Psoas muscle (tissue), 8 donors: ENCODE results near the gene NOVA2. TPM values are rescaled to one million over a fixed set of nuclear protein-coding genes. Genes with fewer than 3 reads are reported as not detected.

Experiments
- ATAC-seq, 4 donors: fragments of 200-7000 bp; cut with Tn5 transposase; one replicate each; pipeline ENCODE4 v1.9.1; 2020; ENCODE audit warnings: moderate library complexity in 3 of 4, mild to moderate bottlenecking in 2 of 4
- DNase-seq, 2 donors: peaks; one replicate each; pipeline ENCODE4 v3.0.0-alpha.2; 2020
- H3K27ac ChIP-seq: fragments of 200-600 bp; one replicate; pipeline ENCODE4 v1.8.0; 2022
- H3K27me3 ChIP-seq, 3 donors: fragments of 200-600 bp in 1 of 3; one replicate each; pipeline versions ENCODE4 v1.6.1 to v1.8.0; 2013 to 2022; ENCODE audit warnings: low read length in 2 of 3, mild to moderate bottlenecking in 2 of 3, moderate library complexity in 1 of 3; ENCODE audit not compliant: insufficient read depth in 3 of 3
- H3K36me3 ChIP-seq, 2 donors: fragments of 200-600 bp in 1 of 2; one replicate each; pipeline versions ENCODE4 v1.6.1 to v1.8.0; 2013 to 2022; ENCODE audit warnings: low read depth in 1 of 2, mild to moderate bottlenecking in 1 of 2, moderate library complexity in 1 of 2; ENCODE audit not compliant: insufficient read depth in 1 of 2
- H3K4me1 ChIP-seq: fragments of 200-600 bp; one replicate; pipeline ENCODE4 v1.8.0; 2022
- H3K4me3 ChIP-seq: fragments of 200-600 bp; one replicate; pipeline ENCODE4 v1.8.0; 2022; ENCODE audit warnings: mild to moderate bottlenecking
- H3K9me3 ChIP-seq: fragments of 200-600 bp; one replicate; pipeline ENCODE4 v1.8.0; 2022
- CTCF ChIP-seq: fragments of 200-600 bp; IDR thresholded peaks from one replicate; pipeline ENCODE4 v1.8.0; 2022; ENCODE audit warnings: antibody characterized with exemption
- WGBS, 3 donors: extraction: QIAGEN DNeasy Blood & Tissue Kit; methylation state at CpG; one replicate each; pipeline versions ENCODE4 v1.1.6 to v1.1.7; 2013; 5-methylcytosine and 5-hydroxymethylcytosine counted together
- intact Hi-C, 2 donors: fragments of 100-400 bp; cut with DNase I; formaldehyde crosslinking; loops; one replicate each; pipeline versions ENCODE4 v1.11.0 to v1.14.2; 2022
- polyA plus RNA-seq, 3 donors: library from polyadenylated mRNA; stranded (reverse); fragments of 200-250 nt; gene quantifications; one replicate each; pipeline ENCODE4 v1.2.3, GENCODE V29; 2013
- total RNA-seq, 4 donors: library from RNA; stranded (reverse); fragmentation: NEBNext Ultra II Directional in 2 of 4; extraction: Animal tissue kit (Norgen Biotek cat#: 25700) in 2 of 4; gene quantifications; one replicate each; pipeline versions ENCODE4 v1.2.1 to v1.2.4, GENCODE V29; 2021 to 2023
- donor health status: healthy with polysubstance abuse.
- donor health status: DM: no; HTN: no; CAD: no; lungs with moderate emphysema.
- donor health status: Bipolar disorder and iron deficiency.
- donor health status: healthy.
- donor health status: DM: yes; HTN: yes; CAD: no.
- donor health status: DM: no; HTN: no; CAD: no.
- donor health status: DM: no; HTN: no; CAD: no.
- donor health status: DM: yes; HTN: yes; CAD: no.

The NOVA2 gene
- total and polyA plus RNA-seq, 7 donors, result 0.27 to 4.3 (median 1.6) TPM

- intact Hi-C loops, result no loop called here
- Histone ChIP-seq H3K9me3 (no peaks in the 10 kb centered on the region), H3K27me3 (peaks cover 0 to 10% (median 9%) of the 10 kb centered on the region in 3 donors), H3K4me1 (no peaks in the 10 kb centered on the region), H3K4me3 (no peak overlapping the region), H3K27ac (no peak overlapping the region), H3K36me3 (peaks cover 0 to 10% of the 10 kb centered on the region in 2 donors)
- WGBS, 3 donors, result 94 to 96% (median 94%) methylated on average over 14 to 15 of the region's 15 CpGs
- ATAC-seq (no peak), DNase-seq (no peak)
- no peak for TF ChIP-seq CTCF
Measured at GRCh38 chr19:46002678-46003275, 29.1 kb upstream of the NOVA2 start.

GRCh38 chr19:46000491-46001246 lies 27.0 kb upstream of the NOVA2 start:
- no peak overlapping the region for H3K27ac ChIP-seq
- ATAC-seq, result peak in 2 of 4 donors; percentile 73
- peaks cover 0 to 10% (median 9%) of the 10 kb centered on the region in 3 donors for H3K27me3 ChIP-seq
- WGBS, 3 donors, result 10 to 12% (median 12%) methylated on average over 30 to 34 of the region's 34 CpGs
- no peaks in the 10 kb centered on the region for H3K4me1 ChIP-seq
- no peak for TF ChIP-seq CTCF
- H3K4me3 ChIP-seq, result no peak overlapping the region
- peak in 1 of 2 donors; percentile 41 for DNase-seq
- peaks cover 0 to 14% of the 10 kb centered on the region in 2 donors for H3K36me3 ChIP-seq
- H3K9me3 ChIP-seq, result no peaks in the 10 kb centered on the region
- intact Hi-C loops, result no loop called here

GRCh38 chr19:45999653-46000121 lies 26.0 kb upstream of the NOVA2 start:
- Histone ChIP-seq H3K27me3 (peaks cover 0 to 10% (median 9%) of the 10 kb centered on the region in 3 donors), H3K4me1 (no peaks in the 10 kb centered on the region), H3K9me3 (no peaks in the 10 kb centered on the region), H3K36me3 (peaks cover 0 to 14% of the 10 kb centered on the region in 2 donors), H3K27ac (no peak overlapping the region), H3K4me3 (no peak overlapping the region)
- no peak for TF ChIP-seq CTCF
- 11 to 15% (median 14%) methylated on average over 13 to 14 of the region's 14 CpGs for WGBS, 3 donors
- ATAC-seq (no peak), DNase-seq (peak; percentile 53 to 68)
- intact Hi-C loops, result loop anchor here (5.0 kb wide), 2 partner anchors 72 to 112 kb away; partner anchors contain the start of gene IRF2BP1 (in 1 of the 2)

- Histone ChIP-seq H3K27me3 (peaks cover 0 to 10% (median 9%) of the 10 kb centered on the region in 3 donors), H3K27ac (no peak overlapping the region), H3K4me1 (no peaks in the 10 kb centered on the region), H3K36me3 (peaks cover 0 to 10% of the 10 kb centered on the region in 2 donors), H3K4me3 (no peak overlapping the region), H3K9me3 (no peaks in the 10 kb centered on the region)
- intact Hi-C loops, result loop anchor here (5.0 kb wide), 2 partner anchors 72 to 112 kb away; partner anchors contain the start of gene IRF2BP1 (in 1 of the 2)
- no peak for TF ChIP-seq CTCF
- ATAC-seq, result no peak
- 91 to 93% (median 92%) methylated on average over 4 of the region's 4 CpGs for WGBS, 3 donors
- no peak for DNase-seq
Measured at GRCh38 chr19:45998834-45999233, 25.2 kb upstream of the NOVA2 start.
